ENCODE data around the gene RAB10.
"Not testable (repeated sequence)": the region's sequence is repeated elsewhere in the genome, so short reads cannot be mapped to it uniquely, and the experiment has no call there.

Gene RAB10

GRCh38 chr2:26058390-26058789 lies 24.5 kb downstream of the RAB10 start:
- no peak for DNase-seq (ENCODE audit: low read depth)

GRCh38 chr2:26059542-26059941 lies 25.7 kb downstream of the RAB10 start:
- DNase-seq (ENCODE audit: low read depth), result no peak

GRCh38 chr2:26061539-26061938 lies 27.7 kb downstream of the RAB10 start:
- DNase-seq (ENCODE audit: low read depth), result no peak

GRCh38 chr2:26064846-26065245 lies 31.0 kb downstream of the RAB10 start:
- no peak for DNase-seq (ENCODE audit: low read depth)

- DNase-seq (ENCODE audit: low read depth), result no peak
Measured at GRCh38 chr2:26067186-26067974, 33.5 kb downstream of the RAB10 start.

GRCh38 chr2:26067980-26068507 lies 34.2 kb downstream of the RAB10 start:
- no peak for DNase-seq (ENCODE audit: low read depth)

GRCh38 chr2:26068602-26069298 lies 34.9 kb downstream of the RAB10 start:
- DNase-seq (ENCODE audit: low read depth), result no peak

GRCh38 chr2:26070730-26071129 lies 36.8 kb downstream of the RAB10 start:
- DNase-seq (ENCODE audit: low read depth), result no peak

GRCh38 chr2:26072925-26073768 lies 39.3 kb downstream of the RAB10 start:
- DNase-seq (ENCODE audit: low read depth), result no peak

- DNase-seq (ENCODE audit: low read depth), result no peak
Measured at GRCh38 chr2:26073830-26074229, 39.9 kb downstream of the RAB10 start.

- no peak for DNase-seq (ENCODE audit: low read depth)
Measured at GRCh38 chr2:26074676-26075075, 40.8 kb downstream of the RAB10 start.

- no peak for DNase-seq (ENCODE audit: low read depth)
Measured at GRCh38 chr2:26075173-26075572, 41.3 kb downstream of the RAB10 start.

- no peak for DNase-seq (ENCODE audit: low read depth)
Measured at GRCh38 chr2:26076001-26076587, 42.2 kb downstream of the RAB10 start.

- DNase-seq (ENCODE audit: low read depth), result no peak
Measured at GRCh38 chr2:26077291-26077690, 43.4 kb downstream of the RAB10 start.

GRCh38 chr2:26078939-26079338 lies 45.1 kb downstream of the RAB10 start:
- no peak for DNase-seq (ENCODE audit: low read depth)

- no peak for DNase-seq (ENCODE audit: low read depth)
Measured at GRCh38 chr2:26080356-26080755, 46.5 kb downstream of the RAB10 start.

GRCh38 chr2:26080925-26081324 lies 47.0 kb downstream of the RAB10 start:
- not testable (repeated sequence) for DNase-seq (ENCODE audit: low read depth)

- no peak for DNase-seq (ENCODE audit: low read depth)
Measured at GRCh38 chr2:26081556-26081955, 47.7 kb downstream of the RAB10 start.

- no peak for DNase-seq (ENCODE audit: low read depth)
Measured at GRCh38 chr2:26086155-26086637, 52.3 kb downstream of the RAB10 start.

GRCh38 chr2:26086779-26087178 lies 52.9 kb downstream of the RAB10 start:
- no peak for DNase-seq (ENCODE audit: low read depth)

GRCh38 chr2:26088038-26088643 lies 54.3 kb downstream of the RAB10 start:
- no peak for DNase-seq (ENCODE audit: low read depth)

All from stimulated activated CD8-positive, alpha-beta memory T cell treated with anti-CD3 and anti-CD28 coated beads, Interleukin-7, amount 100 ng/mL, for 24 hours (primary cell).